ENCODE measurements around the gene PIGS. TPM values are rescaled to one million over a fixed set of nuclear protein-coding genes. Genes with fewer than 3 reads are reported as not detected.

Gene PIGS
- total and polyA plus RNA-seq, 2 of the 13 experiments (the other 11 are each of a cell fraction or from before 2014, with no cell fraction given): 31.7 to 42.6 TPM

GRCh38 chr17:28570716-28571360 is 486 bp downstream of the PIGS start (continued):
- TF ChIP-seq DRAP1 (CRISPR knock-in tag; IDR thresholded peaks at IDR 0.05): no peak
- no peak for TF ChIP-seq FOSL2 (CRISPR knock-in tag; IDR thresholded peaks at IDR 0.05)
- TF ChIP-seq ISX (CRISPR knock-in tag; conservative IDR thresholded peaks at IDR 0.05): no peak
- no peak for TF ChIP-seq BCLAF1 (IDR thresholded peaks at IDR 0.05)
- no peak for TF ChIP-seq MED13 (CRISPR knock-in tag; IDR thresholded peaks at IDR 0.05)
- TF ChIP-seq ZNF431 (CRISPR knock-in tag; IDR thresholded peaks at IDR 0.05; ENCODE audit: borderline replicate concordance, low read depth): no peak
- no peak for TF ChIP-seq RBM39 (IDR thresholded peaks at IDR 0.05; ENCODE audit: low read depth, low read length, poor library complexity, severe bottlenecking)
- TF ChIP-seq HOXA5 (CRISPR knock-in tag; IDR thresholded peaks at IDR 0.05): no peak
- TF ChIP-seq PBX3 (CRISPR knock-in tag; IDR thresholded peaks at IDR 0.05; ENCODE audit: borderline replicate concordance): no peak
- TF ChIP-seq, protein P1, sequence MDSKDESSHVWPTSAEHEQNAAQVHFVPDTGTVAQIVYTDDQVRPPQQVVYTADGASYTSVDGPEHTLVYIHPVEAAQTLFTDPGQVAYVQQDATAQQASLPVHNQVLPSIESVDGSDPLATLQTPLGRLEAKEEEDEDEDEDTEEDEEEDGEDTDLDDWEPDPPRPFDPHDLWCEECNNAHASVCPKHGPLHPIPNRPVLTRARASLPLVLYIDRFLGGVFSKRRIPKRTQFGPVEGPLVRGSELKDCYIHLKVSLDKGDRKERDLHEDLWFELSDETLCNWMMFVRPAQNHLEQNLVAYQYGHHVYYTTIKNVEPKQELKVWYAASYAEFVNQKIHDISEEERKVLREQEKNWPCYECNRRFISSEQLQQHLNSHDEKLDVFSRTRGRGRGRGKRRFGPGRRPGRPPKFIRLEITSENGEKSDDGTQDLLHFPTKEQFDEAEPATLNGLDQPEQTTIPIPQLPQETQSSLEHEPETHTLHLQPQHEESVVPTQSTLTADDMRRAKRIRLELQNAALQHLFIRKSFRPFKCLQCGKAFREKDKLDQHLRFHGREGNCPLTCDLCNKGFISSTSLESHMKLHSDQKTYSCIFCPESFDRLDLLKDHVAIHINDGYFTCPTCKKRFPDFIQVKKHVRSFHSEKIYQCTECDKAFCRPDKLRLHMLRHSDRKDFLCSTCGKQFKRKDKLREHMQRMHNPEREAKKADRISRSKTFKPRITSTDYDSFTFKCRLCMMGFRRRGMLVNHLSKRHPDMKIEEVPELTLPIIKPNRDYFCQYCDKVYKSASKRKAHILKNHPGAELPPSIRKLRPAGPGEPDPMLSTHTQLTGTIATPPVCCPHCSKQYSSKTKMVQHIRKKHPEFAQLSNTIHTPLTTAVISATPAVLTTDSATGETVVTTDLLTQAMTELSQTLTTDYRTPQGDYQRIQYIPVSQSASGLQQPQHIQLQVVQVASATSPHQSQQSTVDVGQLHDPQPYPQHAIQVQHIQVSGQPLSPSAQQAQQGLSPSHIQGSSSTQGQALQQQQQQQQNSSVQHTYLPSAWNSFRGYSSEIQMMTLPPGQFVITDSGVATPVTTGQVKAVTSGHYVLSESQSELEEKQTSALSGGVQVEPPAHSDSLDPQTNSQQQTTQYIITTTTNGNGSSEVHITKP (CRISPR knock-in tag; IDR thresholded peaks at IDR 0.05; ENCODE audit: low read depth): no peak
- no peak; the same call in 1 of the 2 replicates for TF ChIP-seq HIC2 (CRISPR knock-in tag; IDR thresholded peaks at IDR 0.05; ENCODE audit: low read depth)
- no peak for TF ChIP-seq ZNF567 (CRISPR knock-in tag; IDR thresholded peaks at IDR 0.05; ENCODE audit: borderline replicate concordance)
- TF ChIP-seq, protein P2, sequence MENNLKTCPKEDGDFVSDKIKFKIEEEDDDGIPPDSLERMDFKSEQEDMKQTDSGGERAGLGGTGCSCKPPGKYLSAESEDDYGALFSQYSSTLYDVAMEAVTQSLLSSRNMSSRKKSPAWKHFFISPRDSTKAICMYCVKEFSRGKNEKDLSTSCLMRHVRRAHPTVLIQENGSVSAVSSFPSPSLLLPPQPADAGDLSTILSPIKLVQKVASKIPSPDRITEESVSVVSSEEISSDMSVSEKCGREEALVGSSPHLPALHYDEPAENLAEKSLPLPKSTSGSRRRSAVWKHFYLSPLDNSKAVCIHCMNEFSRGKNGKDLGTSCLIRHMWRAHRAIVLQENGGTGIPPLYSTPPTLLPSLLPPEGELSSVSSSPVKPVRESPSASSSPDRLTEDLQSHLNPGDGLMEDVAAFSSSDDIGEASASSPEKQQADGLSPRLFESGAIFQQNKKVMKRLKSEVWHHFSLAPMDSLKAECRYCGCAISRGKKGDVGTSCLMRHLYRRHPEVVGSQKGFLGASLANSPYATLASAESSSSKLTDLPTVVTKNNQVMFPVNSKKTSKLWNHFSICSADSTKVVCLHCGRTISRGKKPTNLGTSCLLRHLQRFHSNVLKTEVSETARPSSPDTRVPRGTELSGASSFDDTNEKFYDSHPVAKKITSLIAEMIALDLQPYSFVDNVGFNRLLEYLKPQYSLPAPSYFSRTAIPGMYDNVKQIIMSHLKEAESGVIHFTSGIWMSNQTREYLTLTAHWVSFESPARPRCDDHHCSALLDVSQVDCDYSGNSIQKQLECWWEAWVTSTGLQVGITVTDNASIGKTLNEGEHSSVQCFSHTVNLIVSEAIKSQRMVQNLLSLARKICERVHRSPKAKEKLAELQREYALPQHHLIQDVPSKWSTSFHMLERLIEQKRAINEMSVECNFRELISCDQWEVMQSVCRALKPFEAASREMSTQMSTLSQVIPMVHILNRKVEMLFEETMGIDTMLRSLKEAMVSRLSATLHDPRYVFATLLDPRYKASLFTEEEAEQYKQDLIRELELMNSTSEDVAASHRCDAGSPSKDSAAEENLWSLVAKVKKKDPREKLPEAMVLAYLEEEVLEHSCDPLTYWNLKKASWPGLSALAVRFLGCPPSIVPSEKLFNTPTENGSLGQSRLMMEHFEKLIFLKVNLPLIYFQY (CRISPR knock-in tag; IDR thresholded peaks at IDR 0.05; ENCODE audit: borderline replicate concordance): no peak
- no peak for TF ChIP-seq ZNF777 (CRISPR knock-in tag; IDR thresholded peaks at IDR 0.05)
